ENCODE results near the gene LSR. TPM values are rescaled to one million over a fixed set of nuclear protein-coding genes. Genes with fewer than 3 reads are reported as not detected.

LSR gene
- total RNA-seq, 1 donor from 2014 or later = 32.9 TPM

DNA sequence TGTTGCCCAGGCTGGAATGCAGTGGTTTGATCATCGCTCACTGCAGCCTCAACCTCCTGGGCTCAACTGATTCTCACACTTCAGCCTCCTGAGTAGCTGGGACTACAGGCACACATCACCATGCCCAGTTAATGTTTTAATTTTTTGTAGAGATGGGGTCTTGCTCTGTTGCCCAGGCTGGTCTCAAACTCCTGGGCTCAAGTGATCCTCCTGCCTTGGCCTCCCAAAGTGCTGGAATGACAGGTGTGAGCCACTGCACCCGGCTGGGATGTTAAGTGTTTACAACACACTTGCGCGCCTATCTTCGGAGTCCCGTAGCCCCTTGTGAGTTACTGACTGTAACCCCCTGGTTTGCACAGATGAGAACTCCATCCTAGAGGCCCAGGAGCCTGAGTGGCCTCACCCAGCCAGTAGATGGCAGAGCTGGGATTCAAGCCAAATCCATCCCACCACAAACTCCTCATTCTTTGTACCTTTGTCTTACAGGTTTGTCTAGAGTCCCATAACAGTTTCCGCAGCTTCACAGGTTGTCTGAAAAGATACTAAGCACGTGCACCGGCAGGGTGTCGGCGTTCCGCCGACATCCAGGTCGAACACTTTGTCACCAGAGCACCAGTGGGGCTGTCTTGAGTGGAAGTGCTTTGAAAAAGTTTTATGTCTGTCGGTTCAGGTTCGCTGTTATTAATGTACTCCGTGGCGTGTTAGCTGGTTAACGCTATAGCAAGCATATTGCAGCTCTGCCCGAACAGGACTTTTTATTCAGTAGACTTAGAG lies 57.9 kb downstream of the LSR start:
- Histone ChIP-seq H3K4me1 (no peaks in the 10 kb centered on the region), H3K4me3 (no peak overlapping the region), H3K27me3 (no peaks in the 10 kb centered on the region), H3K9me3 (no peaks in the 10 kb centered on the region), H3K36me3 (no peaks in the 10 kb centered on the region), H3K27ac (no peak overlapping the region)
- intact Hi-C loops (cut with DNase I) = no loop called here
- TF ChIP-seq POLR2A (IDR thresholded peaks at IDR 0.05) (no peak), POLR2AphosphoS5 (IDR thresholded peaks at IDR 0.05; ENCODE audit: insufficient read depth in 1 of 2, low read depth in 1 of 2) (no peak)
- TF ChIP-seq, protein P1, sequence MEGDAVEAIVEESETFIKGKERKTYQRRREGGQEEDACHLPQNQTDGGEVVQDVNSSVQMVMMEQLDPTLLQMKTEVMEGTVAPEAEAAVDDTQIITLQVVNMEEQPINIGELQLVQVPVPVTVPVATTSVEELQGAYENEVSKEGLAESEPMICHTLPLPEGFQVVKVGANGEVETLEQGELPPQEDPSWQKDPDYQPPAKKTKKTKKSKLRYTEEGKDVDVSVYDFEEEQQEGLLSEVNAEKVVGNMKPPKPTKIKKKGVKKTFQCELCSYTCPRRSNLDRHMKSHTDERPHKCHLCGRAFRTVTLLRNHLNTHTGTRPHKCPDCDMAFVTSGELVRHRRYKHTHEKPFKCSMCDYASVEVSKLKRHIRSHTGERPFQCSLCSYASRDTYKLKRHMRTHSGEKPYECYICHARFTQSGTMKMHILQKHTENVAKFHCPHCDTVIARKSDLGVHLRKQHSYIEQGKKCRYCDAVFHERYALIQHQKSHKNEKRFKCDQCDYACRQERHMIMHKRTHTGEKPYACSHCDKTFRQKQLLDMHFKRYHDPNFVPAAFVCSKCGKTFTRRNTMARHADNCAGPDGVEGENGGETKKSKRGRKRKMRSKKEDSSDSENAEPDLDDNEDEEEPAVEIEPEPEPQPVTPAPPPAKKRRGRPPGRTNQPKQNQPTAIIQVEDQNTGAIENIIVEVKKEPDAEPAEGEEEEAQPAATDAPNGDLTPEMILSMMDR (IDR thresholded peaks at IDR 0.05) = no peak
- DNase-seq (ENCODE audit: extremely low spot score in 2 of 2) = no peak

DNA sequence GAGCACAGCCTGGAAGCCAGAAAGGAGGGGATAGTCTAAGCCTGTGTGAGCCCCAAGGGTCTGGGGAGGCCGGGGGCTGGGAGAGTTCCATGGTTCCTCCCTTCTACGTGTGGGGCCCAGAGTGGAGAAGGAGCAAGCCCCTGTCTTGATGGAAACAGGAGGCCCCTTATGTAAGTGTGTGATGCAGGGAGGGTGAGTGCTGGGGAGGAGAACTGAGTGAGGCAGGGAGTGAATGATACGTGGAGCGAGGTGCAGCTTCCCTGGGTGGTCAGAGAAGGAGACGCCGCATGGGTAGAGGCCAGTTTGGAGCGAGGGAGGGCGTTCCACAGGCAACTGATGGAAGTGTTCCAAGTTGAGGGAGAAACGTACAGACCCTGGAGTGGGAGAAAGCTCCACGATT lies 59.1 kb downstream of the LSR start:
- no peak overlapping the region for H3K4me3 ChIP-seq
- no peaks in the 10 kb centered on the region for H3K9me3 ChIP-seq
- H3K27ac ChIP-seq = no peak overlapping the region
- no peaks in the 10 kb centered on the region for H3K4me1 ChIP-seq
- no peaks in the 10 kb centered on the region for H3K36me3 ChIP-seq
- intact Hi-C loops (cut with DNase I) = no loop called here
- no peak for DNase-seq (ENCODE audit: extremely low spot score in 2 of 2)
- TF ChIP-seq POLR2AphosphoS5 (IDR thresholded peaks at IDR 0.05; ENCODE audit: insufficient read depth in 1 of 2, low read depth in 1 of 2) (no peak), POLR2A (IDR thresholded peaks at IDR 0.05) (no peak)
- TF ChIP-seq, protein P1 (IDR thresholded peaks at IDR 0.05) = no peak
- H3K27me3 ChIP-seq = no peaks in the 10 kb centered on the region

DNA sequence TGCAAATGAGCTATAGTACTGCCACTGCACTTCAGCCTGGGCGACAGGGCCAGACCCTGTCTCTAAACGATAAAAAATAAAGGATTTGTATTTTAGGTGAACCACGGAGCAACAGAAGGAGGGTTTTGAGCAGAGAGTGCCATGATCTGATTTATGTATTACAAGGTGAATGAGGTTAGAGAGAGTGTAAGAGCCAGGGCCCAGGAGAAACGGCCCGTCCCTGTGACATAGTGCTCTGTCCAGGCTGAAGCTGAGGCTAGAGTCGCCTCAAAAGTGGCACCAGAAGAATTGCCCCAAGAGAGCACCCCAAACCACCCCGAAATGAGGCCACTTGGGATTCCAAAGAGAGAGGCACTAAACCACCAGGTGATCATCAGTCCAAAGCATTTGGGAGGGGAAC lies 60.1 kb downstream of the LSR start:
- H3K4me1 ChIP-seq = no peaks in the 10 kb centered on the region
- H3K27me3 ChIP-seq = no peaks in the 10 kb centered on the region
- intact Hi-C loops (cut with DNase I) = no loop called here
- no peaks in the 10 kb centered on the region for H3K9me3 ChIP-seq
- no peak for DNase-seq (ENCODE audit: extremely low spot score in 2 of 2)
- H3K36me3 ChIP-seq = no peaks in the 10 kb centered on the region
- TF ChIP-seq POLR2A (IDR thresholded peaks at IDR 0.05) = no peak
- TF ChIP-seq, protein P1 (IDR thresholded peaks at IDR 0.05) = no peak
- no peak for TF ChIP-seq POLR2AphosphoS5 (IDR thresholded peaks at IDR 0.05; ENCODE audit: insufficient read depth in 1 of 2, low read depth in 1 of 2)
- H3K27ac ChIP-seq = no peak overlapping the region
- H3K4me3 ChIP-seq = no peak overlapping the region

DNA sequence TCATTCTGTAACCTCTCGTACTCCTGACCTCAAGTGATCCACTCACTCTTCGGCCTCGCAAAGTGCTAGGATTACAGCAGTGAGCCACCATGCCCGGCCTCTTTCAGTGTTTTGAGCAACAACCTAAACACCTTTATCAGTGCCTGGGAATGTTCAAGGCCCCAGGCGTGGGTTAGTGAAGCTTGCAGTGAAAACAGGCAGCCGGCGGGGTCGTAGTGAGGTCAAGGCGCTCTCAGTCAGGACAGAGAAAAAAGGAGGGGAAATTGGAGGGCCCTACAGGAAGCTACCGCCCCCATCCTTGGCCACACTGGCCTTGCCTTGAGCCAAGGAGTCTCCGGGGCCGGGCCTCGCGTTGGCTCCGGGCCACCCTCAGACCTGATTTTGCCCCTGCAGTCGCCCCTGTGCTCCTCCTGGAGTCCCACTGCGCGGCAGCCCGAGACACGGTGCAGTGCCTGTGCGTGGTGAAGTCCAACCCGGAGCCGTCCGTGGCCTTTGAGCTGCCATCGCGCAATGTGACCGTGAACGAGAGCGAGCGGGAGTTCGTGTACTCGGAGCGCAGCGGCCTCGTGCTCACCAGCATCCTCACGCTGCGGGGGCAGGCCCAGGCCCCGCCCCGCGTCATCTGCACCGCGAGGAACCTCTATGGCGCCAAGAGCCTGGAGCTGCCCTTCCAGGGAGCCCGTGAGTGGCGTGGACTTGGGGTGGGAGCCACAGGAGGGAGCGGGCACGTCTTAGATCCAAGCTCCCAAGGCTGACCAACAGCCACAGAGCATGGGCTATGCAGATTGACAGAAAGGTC lies 60.9 kb downstream of the LSR start:
- TF ChIP-seq, protein P1 (IDR thresholded peaks at IDR 0.05) = no peak
- no peak for TF ChIP-seq POLR2A (IDR thresholded peaks at IDR 0.05)
- no peak for TF ChIP-seq POLR2AphosphoS5 (IDR thresholded peaks at IDR 0.05; ENCODE audit: insufficient read depth in 1 of 2, low read depth in 1 of 2)
- Histone ChIP-seq H3K9me3 (no peaks in the 10 kb centered on the region), H3K36me3 (no peaks in the 10 kb centered on the region), H3K4me1 (no peaks in the 10 kb centered on the region), H3K4me3 (no peak overlapping the region), H3K27me3 (no peaks in the 10 kb centered on the region), H3K27ac (no peak overlapping the region)
- intact Hi-C loops (cut with DNase I) = loop anchor here (10.0 kb wide), 1 partner anchor 495 kb away; no protein-coding TSS in a partner anchor
- no peak for DNase-seq (ENCODE audit: extremely low spot score in 2 of 2)
